GM12891 (cell line): ENCODE data around the gene CAMK2G.

Experiments used
- PAX5 ChIP-seq: IDR thresholded peaks from 2 replicates; pipeline ENCODE4 v1.6.1; 2011; ENCODE audit warnings: low read length, moderate library complexity, mild to moderate bottlenecking; ENCODE audit not compliant: insufficient read depth, severe bottlenecking
- POLR2A ChIP-seq: IDR thresholded peaks from 2 replicates; pipeline ENCODE4 v1.6.1; 2011; ENCODE audit warnings: low read depth, low read length, control low read depth
- POLR2AphosphoS5 ChIP-seq: IDR thresholded peaks from 2 replicates; pipeline ENCODE4 v1.6.1; 2011; ENCODE audit warnings: low read depth, low read length, control low read depth
- POU2F2 ChIP-seq: IDR thresholded peaks from 2 replicates; pipeline ENCODE4 v1.6.1; 2011; ENCODE audit warnings: low read depth, mild to moderate bottlenecking, control low read depth, low read length, moderate library complexity
- SPI1 ChIP-seq: IDR thresholded peaks from 2 replicates; pipeline ENCODE4 v1.6.1; 2011; ENCODE audit warnings: low read depth, low read length, control low read depth
- TAF1 ChIP-seq: IDR thresholded peaks from 2 replicates; pipeline ENCODE4 v1.6.1; 2011; ENCODE audit warnings: low read depth, low read length, control low read depth

DNA sequence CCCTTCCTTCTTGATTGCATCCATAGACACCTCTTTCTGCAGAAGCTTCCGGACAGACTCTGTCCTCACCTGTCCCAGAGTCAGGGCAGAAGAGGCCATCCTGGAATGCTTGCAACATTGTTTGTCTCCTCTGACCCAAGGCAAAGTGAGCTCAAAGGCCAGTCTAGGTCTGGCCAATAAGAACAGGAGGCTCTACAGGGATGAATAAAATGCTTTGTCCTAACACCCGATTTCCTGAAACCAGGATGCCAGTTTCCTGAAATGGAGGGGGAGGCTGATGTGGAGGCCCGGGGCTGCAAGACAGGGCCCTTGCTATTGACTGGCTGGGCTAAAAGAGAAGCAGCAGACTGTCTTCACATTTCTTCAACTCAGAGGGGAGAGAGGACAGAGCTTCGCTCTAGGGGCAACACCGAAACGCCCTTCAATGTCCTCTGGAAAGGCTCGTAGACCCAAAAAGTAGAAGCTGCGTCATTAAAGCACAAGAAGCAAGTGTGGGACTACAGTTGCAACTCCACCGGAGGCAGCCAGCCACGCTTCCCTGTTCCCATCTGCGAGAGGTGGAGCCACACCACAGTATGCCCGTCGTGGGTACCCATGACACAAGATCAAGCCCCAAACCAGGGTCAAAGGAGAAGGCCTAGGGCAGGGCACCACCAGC lies 33.8 kb downstream of the CAMK2G start:
- TF ChIP-seq POLR2A (no peak), TAF1 (no peak), POLR2AphosphoS5 (no peak), SPI1 (no peak), POU2F2 (no peak), PAX5 (no peak)
